ENCODE data around the gene UBE2L5. TPM values are rescaled to one million over a fixed set of nuclear protein-coding genes. Genes with fewer than 3 reads are reported as not detected.

Gene UBE2L5
- total RNA-seq, 1 donor from 2014 or later, result not detected

DNA sequence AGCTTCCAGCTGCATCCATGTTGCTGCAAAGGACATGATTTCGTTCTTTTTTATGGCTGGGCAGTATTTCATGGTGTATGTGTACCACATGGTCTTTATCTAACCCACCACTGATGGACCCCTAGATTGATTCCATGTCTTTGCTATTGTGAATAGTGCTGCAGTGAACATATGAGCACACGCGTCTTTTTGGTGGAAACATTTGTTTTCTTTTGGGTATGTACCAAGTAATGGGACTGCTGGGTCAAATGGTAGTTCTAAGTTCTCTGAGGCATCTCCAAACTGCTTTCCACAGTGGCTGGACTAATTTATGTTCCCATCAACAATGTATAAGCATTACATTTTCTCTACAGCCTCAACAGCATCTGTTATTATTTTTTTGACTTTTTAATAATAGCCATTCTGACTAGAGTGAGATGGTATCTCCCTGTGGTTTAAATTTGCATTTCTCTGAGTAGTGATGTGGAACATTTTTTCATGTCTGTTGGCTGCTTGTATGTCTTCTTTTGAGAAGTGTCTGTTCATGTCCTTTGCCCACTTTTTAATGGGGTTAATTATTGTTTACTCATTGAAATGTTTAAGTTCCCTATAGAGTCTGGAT is 6.8 kb upstream of the UBE2L5 start:
- Histone ChIP-seq H2AFZ (ENCODE audit: low read depth, low read length) (no peak overlapping the region), H3K4me3 (ENCODE audit: insufficient read depth, low read depth, low read length) (no peak overlapping the region), H3K27ac (ENCODE audit: low read depth, low read length) (no peak overlapping the region), H3K9me3 (ENCODE audit: insufficient read depth, low read depth, low read length) (no peaks in the 10 kb centered on the region), H3K36me3 (ENCODE audit: insufficient read depth, low read length) (no peaks in the 10 kb centered on the region), H3K4me2 (ENCODE audit: low read length) (no peak overlapping the region), H3K4me1 (ENCODE audit: insufficient read depth, low read length) (peaks cover under 1% of the 10 kb centered on the region), H3K79me2 (ENCODE audit: insufficient read depth, low read length) (no peaks in the 10 kb centered on the region), H3K27me3 (ENCODE audit: insufficient read depth, low read length) (no peaks in the 10 kb centered on the region), H4K20me1 (ENCODE audit: insufficient read depth, low read length) (no peaks in the 10 kb centered on the region), H3K9ac (ENCODE audit: low read length) (no peak overlapping the region)
- H3K27ac Mint-ChIP-seq (ENCODE audit: unreplicated experiment), result no peak overlapping the region
- H3K36me3 Mint-ChIP-seq (ENCODE audit: low read depth, unreplicated experiment), result no peaks in the 10 kb centered on the region
- FAIRE-seq (no peak), DNase-seq (ENCODE audit: low read depth) (peak; percentile 25)
- no peaks in the 10 kb centered on the region for H3K9me3 Mint-ChIP-seq (ENCODE audit: unreplicated experiment)
- H3K4me3 Mint-ChIP-seq (ENCODE audit: unreplicated experiment), result no peak overlapping the region
- H3K4me1 Mint-ChIP-seq (ENCODE audit: low read depth, unreplicated experiment), result peaks cover 3% of the 10 kb centered on the region
- TF ChIP-seq EZH2 (IDR thresholded peaks at IDR 0.05; ENCODE audit: insufficient read depth, low read length), result no peak
- TF ChIP-seq, protein P1, sequence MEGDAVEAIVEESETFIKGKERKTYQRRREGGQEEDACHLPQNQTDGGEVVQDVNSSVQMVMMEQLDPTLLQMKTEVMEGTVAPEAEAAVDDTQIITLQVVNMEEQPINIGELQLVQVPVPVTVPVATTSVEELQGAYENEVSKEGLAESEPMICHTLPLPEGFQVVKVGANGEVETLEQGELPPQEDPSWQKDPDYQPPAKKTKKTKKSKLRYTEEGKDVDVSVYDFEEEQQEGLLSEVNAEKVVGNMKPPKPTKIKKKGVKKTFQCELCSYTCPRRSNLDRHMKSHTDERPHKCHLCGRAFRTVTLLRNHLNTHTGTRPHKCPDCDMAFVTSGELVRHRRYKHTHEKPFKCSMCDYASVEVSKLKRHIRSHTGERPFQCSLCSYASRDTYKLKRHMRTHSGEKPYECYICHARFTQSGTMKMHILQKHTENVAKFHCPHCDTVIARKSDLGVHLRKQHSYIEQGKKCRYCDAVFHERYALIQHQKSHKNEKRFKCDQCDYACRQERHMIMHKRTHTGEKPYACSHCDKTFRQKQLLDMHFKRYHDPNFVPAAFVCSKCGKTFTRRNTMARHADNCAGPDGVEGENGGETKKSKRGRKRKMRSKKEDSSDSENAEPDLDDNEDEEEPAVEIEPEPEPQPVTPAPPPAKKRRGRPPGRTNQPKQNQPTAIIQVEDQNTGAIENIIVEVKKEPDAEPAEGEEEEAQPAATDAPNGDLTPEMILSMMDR (IDR thresholded peaks at IDR 0.05; ENCODE audit: insufficient read depth, low read depth, low read length), result no peak
- H3K27me3 Mint-ChIP-seq (ENCODE audit: low read depth, unreplicated experiment), result peaks cover 20% of the 10 kb centered on the region

DNA sequence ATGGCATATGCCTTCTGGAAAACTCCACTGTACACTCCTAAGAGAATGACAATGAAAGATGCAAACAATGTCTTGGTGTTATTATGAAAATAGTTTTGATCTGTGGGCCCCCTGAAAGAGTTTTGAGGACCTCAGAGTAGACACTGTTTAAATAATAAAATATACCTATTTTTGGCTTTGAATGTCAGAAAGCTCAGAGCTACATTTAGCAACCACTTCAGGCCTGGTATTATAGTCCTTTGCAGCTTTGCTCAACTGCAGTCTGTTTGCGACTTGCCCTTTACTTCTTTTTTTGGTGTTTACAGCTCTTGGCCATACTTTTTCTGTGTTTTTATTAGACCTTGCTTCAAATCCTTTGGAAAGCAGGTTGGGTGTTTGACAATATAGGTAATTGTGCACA is 5.8 kb upstream of the UBE2L5 start:
- H3K4me3 ChIP-seq (ENCODE audit: insufficient read depth, low read depth, low read length), result no peak overlapping the region
- peaks cover 6% of the 10 kb centered on the region for H3K4me1 Mint-ChIP-seq (ENCODE audit: low read depth, unreplicated experiment)
- no peak overlapping the region for H3K4me3 Mint-ChIP-seq (ENCODE audit: unreplicated experiment)
- H3K9ac ChIP-seq (ENCODE audit: low read length), result no peak overlapping the region
- H3K9me3 ChIP-seq (ENCODE audit: insufficient read depth, low read depth, low read length), result no peaks in the 10 kb centered on the region
- FAIRE-seq (no peak), DNase-seq (ENCODE audit: low read depth) (no peak)
- H3K9me3 Mint-ChIP-seq (ENCODE audit: unreplicated experiment), result no peaks in the 10 kb centered on the region
- H2AFZ ChIP-seq (ENCODE audit: low read depth, low read length), result no peak overlapping the region
- peaks cover 8% of the 10 kb centered on the region for H3K4me1 ChIP-seq (ENCODE audit: insufficient read depth, low read length)
- no peaks in the 10 kb centered on the region for H4K20me1 ChIP-seq (ENCODE audit: insufficient read depth, low read length)
- no peaks in the 10 kb centered on the region for H3K27me3 ChIP-seq (ENCODE audit: insufficient read depth, low read length)
- H3K36me3 ChIP-seq (ENCODE audit: insufficient read depth, low read length), result no peaks in the 10 kb centered on the region
- H3K4me2 ChIP-seq (ENCODE audit: low read length), result no peak overlapping the region
- H3K36me3 Mint-ChIP-seq (ENCODE audit: low read depth, unreplicated experiment), result peaks cover 3% of the 10 kb centered on the region
- no peak overlapping the region for H3K27ac ChIP-seq (ENCODE audit: low read depth, low read length)
- no peaks in the 10 kb centered on the region for H3K79me2 ChIP-seq (ENCODE audit: insufficient read depth, low read length)
- TF ChIP-seq EZH2 (IDR thresholded peaks at IDR 0.05; ENCODE audit: insufficient read depth, low read length), result no peak
- peaks cover 21% of the 10 kb centered on the region for H3K27me3 Mint-ChIP-seq (ENCODE audit: low read depth, unreplicated experiment)
- no peak overlapping the region for H3K27ac Mint-ChIP-seq (ENCODE audit: unreplicated experiment)

DNA sequence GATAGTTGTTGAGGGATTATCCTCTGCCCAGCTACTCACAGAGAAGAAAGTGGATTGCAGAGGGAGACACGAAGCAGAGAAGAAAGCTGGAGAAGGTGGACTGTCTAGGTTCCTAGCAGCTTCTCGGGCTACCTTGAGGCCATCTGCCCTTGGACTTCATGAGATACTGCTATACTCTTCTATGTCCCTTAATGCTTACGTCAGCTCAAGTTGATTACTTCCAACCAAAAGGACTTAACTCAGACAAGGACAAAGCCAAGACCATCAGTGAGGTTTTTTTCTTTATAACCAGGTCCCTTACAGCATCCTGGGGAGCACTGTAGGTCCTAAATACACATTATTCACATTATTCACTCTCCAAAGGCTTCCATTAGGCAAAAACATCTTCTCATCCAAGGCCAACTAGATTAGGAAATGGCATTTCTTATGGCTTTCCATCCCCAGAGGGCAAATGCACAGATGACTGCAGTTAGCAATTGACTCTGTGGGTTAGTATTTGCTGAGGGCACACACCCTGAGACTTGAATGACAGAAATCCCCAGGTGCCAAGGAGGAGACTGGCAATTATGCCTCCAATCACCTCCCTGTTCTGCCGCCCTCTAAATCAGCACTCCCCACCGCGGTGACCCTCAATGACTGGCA is 4.1 kb upstream of the UBE2L5 start:
- Histone ChIP-seq H2AFZ (ENCODE audit: low read depth, low read length) (no peak overlapping the region), H3K9ac (ENCODE audit: low read length) (no peak overlapping the region), H3K4me3 (ENCODE audit: insufficient read depth, low read depth, low read length) (no peak overlapping the region), H3K4me2 (ENCODE audit: low read length) (no peak overlapping the region), H3K27me3 (ENCODE audit: insufficient read depth, low read length) (no peaks in the 10 kb centered on the region), H3K36me3 (ENCODE audit: insufficient read depth, low read length) (no peaks in the 10 kb centered on the region), H3K4me1 (ENCODE audit: insufficient read depth, low read length) (peaks cover 8% of the 10 kb centered on the region), H4K20me1 (ENCODE audit: insufficient read depth, low read length) (no peaks in the 10 kb centered on the region), H3K9me3 (ENCODE audit: insufficient read depth, low read depth, low read length) (no peaks in the 10 kb centered on the region), H3K27ac (ENCODE audit: low read depth, low read length) (no peak overlapping the region), H3K79me2 (ENCODE audit: insufficient read depth, low read length) (no peaks in the 10 kb centered on the region)
- DNase-seq (ENCODE audit: low read depth), result no peak
- Mint-ChIP-seq H3K27ac (ENCODE audit: unreplicated experiment) (no peak overlapping the region), H3K9me3 (ENCODE audit: unreplicated experiment) (no peaks in the 10 kb centered on the region), H3K36me3 (ENCODE audit: low read depth, unreplicated experiment) (peaks cover 3% of the 10 kb centered on the region), H3K4me3 (ENCODE audit: unreplicated experiment) (no peak overlapping the region), H3K27me3 (ENCODE audit: low read depth, unreplicated experiment) (peaks cover 21% of the 10 kb centered on the region), H3K4me1 (ENCODE audit: low read depth, unreplicated experiment) (peaks cover 6% of the 10 kb centered on the region)
- TF ChIP-seq, protein P1 (IDR thresholded peaks at IDR 0.05; ENCODE audit: insufficient read depth, low read depth, low read length), result no peak
- FAIRE-seq, result peak; percentile 54

Measured in astrocyte (in vitro differentiated cells and primary cell).